ENCODE measurements around the gene COL4A1.
A peak's percentile ranks its signal among the peaks of the same experiment; 100 is the strongest.
"Not testable (repeated sequence)": the region's sequence is repeated elsewhere in the genome, so short reads cannot be mapped to it uniquely, and the experiment has no call there.

Gene COL4A1

DNA sequence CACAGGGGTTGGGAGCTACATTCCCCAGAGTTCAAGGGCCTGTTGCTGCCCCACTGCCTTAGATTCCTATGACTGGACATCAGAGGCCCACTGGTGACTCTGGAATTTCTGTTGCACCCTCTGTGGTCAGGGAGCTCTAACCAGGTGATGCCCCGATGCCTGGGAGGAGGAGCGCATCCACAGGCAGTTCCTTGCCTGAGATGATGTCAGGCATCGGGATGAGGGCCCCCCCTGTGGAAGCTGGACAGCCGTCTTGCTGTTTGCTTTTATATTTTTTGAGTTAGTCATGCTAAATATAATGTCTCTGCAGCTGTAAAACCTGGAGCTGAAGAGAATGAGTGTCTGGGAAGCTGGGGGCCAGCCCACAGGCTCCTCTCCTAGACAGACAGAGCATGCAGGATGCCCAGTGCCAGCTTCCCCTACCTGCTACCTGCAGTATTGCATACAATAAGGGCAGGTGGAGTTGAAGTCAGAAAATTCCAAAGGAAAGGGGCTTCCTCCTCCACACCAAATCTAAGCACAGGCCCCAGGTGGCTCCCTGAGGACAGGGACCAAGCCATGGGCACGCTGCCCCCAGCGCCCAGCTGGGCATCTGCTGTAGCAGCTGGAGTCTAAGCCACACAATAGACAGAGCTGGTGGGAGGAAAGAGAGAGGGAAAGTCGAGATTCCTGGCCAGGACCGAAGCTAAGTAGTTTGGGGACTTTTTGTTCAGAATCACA lies 16.4 kb upstream of the COL4A1 start:
- DNase-seq (ENCODE audit: low read depth), result peak; percentile 86

DNA sequence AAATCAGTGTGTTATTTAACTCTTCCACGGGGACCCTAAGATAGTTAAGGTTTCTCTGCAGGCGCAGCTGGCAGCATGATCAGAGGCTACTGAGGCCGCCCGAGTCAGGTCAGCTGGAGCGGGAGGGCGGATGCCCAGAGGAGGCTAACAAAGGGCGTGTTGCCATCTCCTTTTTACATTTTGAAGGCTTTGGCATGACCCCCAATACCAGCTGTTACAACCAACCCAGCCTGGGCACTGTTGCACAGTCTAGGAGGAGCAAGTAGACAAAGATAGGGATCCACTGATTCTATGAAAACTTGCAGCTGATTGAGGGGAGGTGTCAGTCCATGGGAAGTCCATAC lies 15.8 kb upstream of the COL4A1 start:
- DNase-seq (ENCODE audit: low read depth), result no peak

DNA sequence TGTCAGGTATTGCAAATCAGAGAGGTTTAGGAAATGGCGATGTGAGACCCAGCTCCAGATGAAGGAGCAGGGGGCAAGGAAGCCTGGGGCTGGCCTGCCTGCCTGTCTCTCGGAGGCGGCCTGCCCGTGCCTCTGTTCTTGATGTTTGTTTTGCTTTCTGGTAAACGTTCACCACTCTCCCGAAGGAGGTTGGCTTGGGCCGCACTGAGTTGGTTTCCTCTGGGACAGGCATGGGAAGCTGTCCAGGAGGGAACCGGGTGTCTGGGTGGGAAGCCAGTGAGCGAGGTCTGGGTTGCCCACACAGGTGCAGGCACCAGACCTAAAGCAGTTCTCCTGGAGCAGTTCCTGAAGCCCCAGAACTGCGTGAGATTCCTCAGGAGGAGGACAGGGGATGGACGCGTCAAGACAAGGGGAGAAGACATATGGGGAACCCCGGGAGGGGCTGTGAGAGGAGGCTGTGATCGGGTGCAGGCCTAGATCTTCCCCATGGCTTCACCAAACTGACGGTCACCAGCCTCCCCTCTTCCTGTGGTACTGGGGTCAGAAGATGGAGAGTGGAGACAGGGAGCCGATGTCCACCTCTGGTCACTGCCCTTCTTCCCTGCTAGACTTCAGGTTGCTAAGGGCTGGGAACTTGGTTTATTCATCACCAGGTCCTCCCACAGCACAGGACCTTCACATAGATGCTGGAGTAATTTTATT lies 15.3 kb upstream of the COL4A1 start:
- no peak for DNase-seq (ENCODE audit: low read depth)

DNA sequence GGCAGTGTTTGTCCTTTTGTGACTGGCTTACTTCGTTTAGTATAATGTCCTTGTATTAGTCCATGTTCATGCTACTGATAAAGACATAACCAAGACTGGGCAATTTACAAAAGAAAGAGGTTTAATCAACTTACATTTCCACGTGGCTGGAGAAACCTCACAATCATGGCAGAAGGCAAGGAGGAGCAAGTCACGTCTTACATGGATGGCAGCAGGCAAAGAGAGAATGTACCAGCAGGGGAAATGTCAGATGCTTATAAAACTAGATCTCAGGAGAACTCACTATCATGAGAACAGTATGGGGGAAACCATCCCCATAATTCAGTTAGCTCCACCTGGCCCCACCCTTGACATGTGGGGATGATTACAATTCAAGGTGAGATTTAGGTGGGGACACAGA lies 14.6 kb upstream of the COL4A1 start:
- DNase-seq (ENCODE audit: low read depth), result not testable (repeated sequence)

DNA sequence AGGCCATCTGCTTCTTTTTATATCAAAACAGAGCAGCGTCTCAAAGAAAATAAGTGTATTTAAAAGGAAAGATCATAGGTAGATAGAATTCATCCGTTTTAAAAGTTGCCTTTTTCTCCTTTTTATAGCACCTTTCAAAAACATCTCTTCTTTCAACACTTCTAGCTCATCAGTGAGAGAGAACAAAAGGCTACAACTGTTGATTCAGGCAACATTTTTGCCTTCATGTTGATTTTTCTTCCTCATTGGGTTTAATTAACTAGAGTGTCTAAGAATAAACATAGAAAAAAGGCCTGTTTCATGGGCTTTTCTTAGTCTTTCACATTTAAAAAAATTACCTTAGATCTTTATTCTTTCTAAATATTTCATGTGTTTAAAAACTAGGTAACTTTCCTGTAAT lies 13.7 kb upstream of the COL4A1 start:
- no peak for DNase-seq (ENCODE audit: low read depth)

DNA sequence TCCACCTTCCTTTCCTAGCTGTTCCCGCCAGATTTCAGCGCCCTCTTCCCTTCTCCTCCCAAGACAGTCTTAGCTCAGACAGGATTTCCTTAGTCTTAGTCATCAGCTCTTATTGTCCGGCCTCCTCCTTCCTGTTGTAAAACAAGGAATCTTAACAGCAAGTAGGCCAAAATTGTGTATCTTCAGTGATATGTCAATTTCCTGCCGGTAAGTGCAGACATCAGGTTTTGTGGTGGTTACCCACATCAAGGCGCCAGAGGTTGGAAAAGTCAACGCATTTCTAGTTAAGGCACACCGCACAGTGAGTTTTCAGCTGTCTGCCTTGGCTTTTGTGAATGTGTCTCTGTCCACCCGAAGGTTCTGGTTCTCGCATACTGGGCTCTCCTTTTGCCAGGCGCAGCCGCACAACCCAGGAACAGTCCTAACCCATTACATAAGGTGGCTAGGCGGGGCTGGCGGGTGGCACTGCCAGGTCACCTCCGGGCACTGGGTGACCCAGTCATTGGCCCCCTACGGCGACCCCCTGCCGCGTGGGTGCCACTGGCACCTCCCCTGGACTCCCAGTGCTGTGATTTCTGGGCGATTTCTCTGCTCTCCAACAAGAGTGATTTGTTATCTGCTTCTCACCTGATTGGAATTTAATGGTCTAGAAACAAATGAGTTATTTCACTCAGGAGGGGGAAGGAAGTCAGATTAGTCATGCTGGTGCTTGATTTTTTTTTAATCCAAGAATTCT lies 13.0 kb upstream of the COL4A1 start:
- peak; percentile 91 for DNase-seq (ENCODE audit: low read depth)

DNA sequence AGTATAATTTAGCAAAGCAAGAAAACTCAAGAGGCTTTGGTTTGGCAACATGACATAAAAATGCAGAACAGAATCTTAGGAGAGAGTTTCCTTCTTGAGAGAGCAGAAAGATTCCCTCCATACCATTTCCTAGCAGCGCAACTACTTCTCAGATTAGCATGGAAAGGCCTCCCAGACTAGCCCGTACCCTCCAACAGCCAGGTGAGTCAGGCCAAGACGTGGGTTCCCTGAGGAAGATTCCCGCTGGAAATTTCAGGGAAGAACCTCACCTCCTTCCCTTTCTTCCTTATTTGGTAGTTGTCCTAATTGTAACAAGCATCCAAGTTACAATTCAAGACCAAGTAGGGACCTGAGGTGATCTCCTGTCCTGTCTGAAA lies 12.4 kb upstream of the COL4A1 start:
- DNase-seq (ENCODE audit: low read depth), result no peak

DNA sequence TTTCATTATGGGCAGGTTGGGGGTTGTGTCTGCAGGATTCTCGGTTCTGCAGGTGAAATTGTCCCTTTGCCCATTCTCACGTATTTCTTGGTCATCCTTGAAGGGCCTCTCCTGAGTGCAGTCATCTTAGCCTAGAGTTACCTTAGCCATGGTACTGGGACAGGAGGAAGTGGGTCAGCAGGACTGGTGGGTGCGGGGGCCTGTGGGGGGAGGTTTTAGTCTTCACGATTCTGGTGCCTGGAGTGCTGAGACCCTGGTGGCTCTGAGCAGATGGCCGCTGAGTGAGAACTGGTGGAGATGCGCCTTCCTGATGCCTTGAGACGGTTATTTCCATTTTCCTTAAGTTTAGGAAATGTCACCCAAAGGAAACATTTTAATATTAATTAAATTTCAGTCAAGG lies 12.0 kb upstream of the COL4A1 start:
- DNase-seq (ENCODE audit: low read depth), result no peak

DNA sequence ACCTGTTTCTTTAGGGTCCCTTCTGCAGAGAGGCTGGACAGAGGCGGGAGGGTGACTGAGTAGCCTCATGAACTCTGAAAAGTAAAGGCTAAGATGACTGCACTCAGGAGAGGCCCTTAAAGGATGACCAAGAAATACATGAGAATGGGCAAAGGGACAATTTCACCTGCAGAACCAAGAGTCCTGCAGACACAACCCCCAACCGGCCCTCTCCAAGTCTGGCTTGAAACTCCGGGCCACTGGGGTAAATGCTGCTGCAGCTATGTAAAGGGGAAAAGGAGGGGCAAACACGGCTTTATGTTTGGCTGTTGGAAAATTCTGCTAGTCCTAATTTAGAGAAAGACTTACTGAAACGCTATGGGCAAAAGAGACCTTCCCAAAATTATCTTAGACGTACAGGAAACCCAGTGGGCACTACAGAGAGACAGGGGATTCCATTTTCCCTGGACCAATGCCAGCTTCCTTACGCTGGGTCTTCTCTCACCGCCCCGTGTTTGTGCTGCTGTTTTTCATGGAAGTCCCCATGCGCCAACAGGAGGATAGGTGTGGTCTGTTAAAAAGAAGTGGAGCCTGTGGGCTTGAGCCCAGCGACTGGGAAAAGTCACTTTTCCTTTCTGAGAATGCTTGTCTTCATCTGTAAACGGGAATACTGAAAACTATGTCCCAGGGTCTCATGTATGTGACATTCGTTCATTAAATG lies 10.7 kb upstream of the COL4A1 start:
- no peak for DNase-seq (ENCODE audit: low read depth)

DNA sequence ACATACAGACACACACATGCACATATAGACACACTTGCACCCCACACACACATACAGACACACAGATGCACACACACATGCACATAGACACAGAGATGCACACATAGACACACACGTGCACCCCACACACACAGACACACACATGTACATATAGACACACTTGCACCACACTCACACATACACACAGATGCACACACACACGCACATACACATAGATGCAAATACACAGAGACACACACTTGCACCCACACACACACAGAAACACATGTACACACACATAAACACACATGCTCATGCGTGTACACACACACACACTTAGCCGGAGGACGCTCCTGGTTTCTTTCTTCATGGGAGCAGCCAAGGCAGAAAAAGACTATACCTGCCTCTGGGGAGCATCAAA lies 10.1 kb upstream of the COL4A1 start:
- no peak for DNase-seq (ENCODE audit: low read depth)

DNA sequence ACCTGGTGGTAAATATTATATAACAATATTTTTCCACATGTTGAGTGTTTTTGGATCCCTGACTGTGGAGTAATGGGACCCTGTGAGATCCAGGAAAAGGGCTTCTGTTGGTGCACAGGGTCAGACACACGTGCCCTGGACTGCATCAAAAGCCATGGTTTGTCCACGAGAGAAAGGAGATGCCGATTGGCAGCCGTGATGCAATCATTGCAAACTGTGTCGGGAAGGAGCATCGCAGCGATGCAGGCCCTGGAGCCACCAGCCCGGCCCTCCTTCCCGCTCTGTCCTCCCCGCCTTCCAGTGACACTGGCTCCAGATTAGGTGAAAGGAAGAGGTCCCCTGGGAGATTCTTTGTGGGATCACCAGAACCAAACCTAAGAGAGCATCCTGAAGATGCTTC lies 9.2 kb upstream of the COL4A1 start:
- DNase-seq (ENCODE audit: low read depth), result no peak

DNA sequence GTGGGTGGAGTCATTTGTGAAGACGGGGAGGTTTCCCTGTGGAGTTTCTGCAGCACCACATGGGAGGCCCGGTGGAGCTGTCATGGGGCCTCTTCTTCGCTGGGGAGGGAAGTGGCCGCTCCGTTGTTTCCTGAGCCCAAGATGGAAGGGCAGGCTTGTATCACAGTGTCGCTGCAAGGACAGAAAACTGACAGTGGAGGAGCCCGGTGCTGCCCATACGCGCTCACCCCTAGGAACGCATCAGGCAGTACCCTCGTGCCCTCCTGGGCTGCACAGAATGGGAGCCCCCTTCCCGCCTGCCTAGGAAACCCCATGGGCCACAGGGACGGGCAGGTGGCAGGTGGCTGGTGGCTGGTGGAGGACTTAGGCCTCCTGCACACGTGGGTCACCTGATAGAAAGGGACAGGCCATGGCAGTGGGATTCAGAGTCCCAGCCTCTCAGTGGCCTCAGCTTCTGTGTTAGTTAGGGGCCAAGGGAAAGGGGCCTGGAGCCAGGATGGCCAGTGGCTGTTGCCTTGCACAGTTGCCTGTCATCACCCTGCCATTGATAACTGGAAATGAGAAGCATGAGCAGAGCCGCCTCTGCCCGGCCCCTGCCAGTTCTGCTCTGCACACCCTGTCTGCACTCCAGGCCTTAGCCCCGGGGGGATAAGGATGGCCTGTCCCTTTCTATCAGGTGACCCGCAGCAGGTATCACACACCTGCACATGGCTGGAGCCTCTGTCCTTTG lies 7.7 kb upstream of the COL4A1 start:
- DNase-seq (ENCODE audit: low read depth), result no peak

DNA sequence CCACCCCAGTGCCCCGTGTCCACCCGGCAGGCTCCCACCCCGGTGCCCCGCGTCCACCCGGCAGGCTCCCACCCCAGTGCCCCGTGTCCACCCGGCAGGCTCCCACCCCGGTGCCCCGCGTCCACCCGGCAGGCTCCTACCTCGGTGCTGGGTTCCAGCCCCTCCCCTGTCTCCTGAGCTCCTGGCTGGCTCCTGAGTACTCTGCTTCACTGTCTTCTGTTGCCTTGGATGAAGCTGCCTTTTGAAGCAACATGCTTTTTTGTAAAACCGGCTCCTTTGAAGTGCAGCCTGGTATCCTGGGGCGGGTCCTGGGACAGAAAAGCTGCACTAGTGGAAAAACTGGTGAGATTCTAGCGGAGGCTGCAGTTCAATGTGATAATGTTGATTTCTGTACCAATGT lies 6.8 kb upstream of the COL4A1 start:
- not testable (repeated sequence) for DNase-seq (ENCODE audit: low read depth)

DNA sequence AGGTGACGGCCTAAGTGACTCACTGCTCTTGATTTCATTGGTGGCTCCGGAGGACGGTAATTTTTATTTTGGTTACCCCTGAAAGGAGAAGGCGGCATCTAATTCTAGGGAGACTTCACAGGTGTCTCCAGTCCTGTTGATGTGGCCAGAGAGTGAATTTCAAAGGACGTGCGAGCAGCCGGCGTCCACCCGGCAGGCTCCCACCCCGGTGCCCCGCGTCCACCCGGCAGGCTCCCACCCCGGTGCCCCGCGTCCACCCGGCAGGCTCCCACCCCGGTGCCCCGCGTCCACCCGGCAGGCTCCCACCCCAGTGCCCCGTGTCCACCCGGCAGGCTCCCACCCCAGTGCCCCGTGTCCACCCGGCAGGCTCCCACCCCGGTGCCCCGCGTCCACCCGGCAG lies 6.3 kb upstream of the COL4A1 start:
- not testable (repeated sequence) for DNase-seq (ENCODE audit: low read depth)

DNA sequence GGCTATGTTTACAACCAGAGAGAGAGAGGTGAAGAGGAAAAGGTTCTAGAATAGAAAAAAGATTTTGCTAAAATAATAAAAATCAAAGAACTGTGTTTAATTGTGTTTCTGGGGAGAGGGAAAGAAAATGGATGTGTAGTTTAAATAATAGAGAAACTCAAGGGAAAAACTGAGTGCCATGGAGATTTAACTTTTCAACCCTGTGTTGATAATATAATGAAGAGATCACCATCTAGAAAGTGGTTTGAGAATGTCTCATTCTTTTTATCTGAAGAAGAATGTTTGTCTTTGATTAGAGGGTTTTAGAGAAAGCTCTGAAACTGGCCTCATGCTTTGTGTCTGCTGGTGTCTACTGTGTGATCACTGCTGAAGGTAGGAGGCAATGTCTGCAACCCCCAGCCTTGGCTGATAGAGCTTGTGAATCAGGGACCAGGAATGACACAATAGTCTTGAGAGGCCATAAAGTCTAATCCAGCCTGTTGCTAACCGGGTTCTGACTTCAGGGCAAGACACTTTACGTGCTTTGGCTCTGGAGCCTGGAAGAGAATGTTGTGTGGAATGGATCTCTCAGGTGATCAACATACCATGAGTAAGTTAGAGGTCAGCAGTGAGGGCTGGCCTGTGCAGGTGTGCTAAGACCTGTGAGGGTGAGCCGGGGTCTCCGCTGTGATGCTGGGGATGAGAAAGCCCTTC lies 5.5 kb upstream of the COL4A1 start:
- DNase-seq (ENCODE audit: low read depth), result peak; percentile 99

DNA sequence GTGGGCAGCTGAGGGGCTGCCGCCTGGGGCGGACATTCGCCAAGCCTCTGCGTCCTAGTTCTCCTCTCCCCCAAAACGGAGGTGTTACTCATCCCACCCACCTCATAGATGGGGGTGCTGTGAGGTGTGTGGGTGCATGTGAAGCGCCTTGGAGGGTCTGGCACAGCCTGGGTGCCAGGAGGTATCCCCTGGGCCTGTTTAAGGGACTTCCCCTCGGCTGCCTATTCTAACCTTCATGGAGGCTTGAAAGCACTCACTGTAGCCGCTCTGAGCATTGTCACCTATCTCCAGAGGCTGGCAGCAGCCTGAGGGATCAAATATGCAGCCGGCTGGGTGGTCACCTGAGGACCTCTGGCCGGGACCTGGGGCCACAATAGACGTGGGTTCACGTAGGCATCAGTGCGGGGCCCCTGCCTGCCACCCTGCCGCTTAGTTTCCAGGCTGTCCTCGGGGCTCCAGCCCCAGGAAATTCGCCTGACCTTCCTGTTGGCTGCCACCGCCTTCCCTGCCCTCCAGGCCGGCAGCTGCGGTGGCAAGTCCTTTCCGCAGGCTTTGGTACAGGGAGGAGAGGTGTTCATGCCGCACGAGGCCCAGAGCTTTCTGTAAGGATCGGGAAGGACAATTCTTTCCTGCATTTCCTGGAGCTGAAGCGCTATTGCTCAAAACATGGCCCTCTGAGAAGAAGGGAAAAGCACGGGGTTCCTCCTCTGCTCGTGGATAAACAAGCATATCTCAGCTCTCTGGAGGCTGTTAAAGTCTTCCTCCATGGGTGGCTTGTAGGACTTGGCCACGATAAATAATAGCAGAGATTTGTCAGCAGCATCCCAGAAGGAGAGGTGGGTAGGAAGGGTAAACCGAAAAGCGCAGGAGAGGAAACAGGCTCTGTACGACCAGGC lies 4.7 kb upstream of the COL4A1 start:
- peak; percentile 64 for DNase-seq (ENCODE audit: low read depth)

DNA sequence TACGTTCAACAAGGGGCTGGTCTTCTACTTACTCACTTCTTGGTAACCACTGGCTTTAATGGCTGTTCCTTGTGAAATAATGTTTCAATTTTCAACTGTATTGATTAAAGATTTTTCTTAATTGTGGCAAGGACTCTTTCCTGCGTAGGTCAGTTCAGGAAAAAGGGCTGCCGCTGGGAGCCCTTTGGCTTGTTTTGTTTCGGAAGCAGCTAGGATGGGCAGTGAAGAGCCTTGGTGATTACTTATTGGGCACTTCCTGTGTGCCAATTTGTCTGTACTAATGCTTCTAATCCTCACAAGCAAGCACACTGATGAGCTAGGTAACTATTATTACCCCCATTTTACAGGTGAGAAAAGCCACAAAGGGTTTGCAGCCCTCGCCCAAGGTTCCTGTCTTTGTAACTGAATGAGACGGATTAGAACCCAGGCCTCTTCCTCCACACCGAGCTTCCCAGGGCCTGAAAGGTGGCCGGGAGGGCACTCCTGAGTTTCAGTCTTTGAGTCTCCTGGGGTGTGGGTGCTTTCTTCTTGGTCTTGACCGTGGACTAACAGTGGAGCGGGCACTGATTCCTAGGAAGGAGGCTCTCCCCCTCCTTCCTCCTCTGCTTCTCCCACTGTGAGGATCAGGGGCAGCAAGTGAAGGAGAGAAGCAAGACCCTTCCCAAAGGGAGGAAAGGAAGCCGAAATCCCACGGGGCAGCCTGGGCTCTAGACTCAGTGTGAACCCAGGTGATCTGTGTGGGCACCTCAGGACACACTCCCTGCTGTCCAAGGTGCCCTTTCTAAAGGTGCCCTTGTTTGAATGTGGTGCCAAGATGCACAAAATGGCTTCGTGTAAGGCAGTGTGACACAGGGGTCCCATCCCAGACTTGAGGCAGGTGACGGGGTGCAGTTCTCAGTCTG lies 3.8 kb upstream of the COL4A1 start:
- DNase-seq (ENCODE audit: low read depth), result no peak

DNA sequence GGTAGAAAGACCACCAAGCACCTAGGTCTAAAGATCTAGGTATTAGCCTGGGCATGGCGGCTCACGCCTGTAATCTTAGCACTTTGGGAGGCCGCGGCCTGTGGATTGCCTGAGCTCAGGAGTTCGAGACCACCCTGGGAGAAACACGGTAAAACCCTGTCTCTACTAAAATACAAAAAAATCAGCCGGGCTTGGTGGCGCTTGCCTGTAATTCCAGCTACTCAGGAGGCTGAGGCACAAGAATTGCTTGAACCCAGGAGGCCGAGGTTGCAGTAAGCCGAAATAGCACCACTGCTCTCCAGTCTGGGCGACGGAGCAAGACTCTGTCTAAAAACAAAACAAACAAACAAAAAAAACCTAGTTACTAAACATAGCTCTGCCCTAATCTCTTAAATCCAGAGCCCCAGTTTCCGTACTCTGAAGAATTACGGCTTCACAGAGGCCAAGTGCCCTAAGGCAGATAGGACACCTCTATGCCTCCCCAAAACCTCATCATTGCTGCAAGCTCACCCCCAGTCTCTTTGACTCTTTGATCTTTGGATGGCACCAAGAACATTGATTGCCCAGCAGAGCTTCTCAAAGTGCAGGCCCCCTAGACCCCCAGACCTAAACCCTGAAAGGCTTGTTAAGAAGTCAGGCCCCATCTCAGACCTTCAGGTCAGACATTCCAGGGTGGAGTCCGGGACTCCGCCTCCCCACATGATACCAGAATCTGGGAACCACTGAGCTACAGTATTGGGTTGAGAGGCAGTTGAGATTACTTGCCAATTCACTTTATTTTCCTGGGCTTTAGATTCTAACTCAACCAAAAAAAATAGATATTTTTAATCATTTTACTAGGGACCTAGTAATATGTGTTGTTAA lies 2.9 kb upstream of the COL4A1 start:
- no peak for DNase-seq (ENCODE audit: low read depth)
